KMS-11 (cell line): ENCODE measurements around the gene HMGCLL1.
A peak's percentile ranks its signal among the peaks of the same experiment; 100 is the strongest.

Experiments
- H2AFZ ChIP-seq: fragments of 200-600 bp; sonication (generic); 2 replicates; pipeline ENCODE4 v1.6.1; 2016; ENCODE audit warnings: antibody characterized with exemption, mixed run types, low read depth
- H3K27ac ChIP-seq: fragments of 200-600 bp; sonication (generic); 2 replicates; pipeline ENCODE4 v1.6.1; 2016; ENCODE audit warnings: mild to moderate bottlenecking, mixed run types
- H3K27me3 ChIP-seq: fragments of 200-600 bp; sonication (generic); 2 replicates; pipeline ENCODE4 v1.6.1; 2017; ENCODE audit warnings: mild to moderate bottlenecking, low read depth, mixed run types, moderate library complexity; ENCODE audit not compliant: insufficient read depth
- H3K36me3 ChIP-seq: fragments of 200-600 bp; sonication (generic); 2 replicates; pipeline ENCODE4 v1.6.1; 2017; ENCODE audit warnings: mild to moderate bottlenecking, mixed run types; ENCODE audit not compliant: insufficient read depth
- H3K4me1 ChIP-seq: fragments of 200-600 bp; sonication (generic); 2 replicates; pipeline ENCODE4 v1.6.1; 2016; ENCODE audit warnings: mild to moderate bottlenecking, low read depth, mixed run types; ENCODE audit not compliant: poor library complexity, severe bottlenecking
- H3K4me2 ChIP-seq: fragments of 200-600 bp; sonication (generic); 2 replicates; pipeline ENCODE4 v1.7.0; 2016; ENCODE audit warnings: mild to moderate bottlenecking, mixed run types
- H3K4me3 ChIP-seq: fragments of 200-600 bp; sonication (generic); IDR thresholded peaks from 2 replicates; pipeline ENCODE4 v1.6.1; 2017; ENCODE audit warnings: low read depth, low read length, mixed read lengths; ENCODE audit not compliant: insufficient read depth
- H3K79me2 ChIP-seq: fragments of 200-600 bp; sonication (generic); 2 replicates; pipeline ENCODE4 v1.6.1; 2016; ENCODE audit warnings: low read depth, mixed run types; ENCODE audit not compliant: insufficient read depth
- H3K9ac ChIP-seq: fragments of 200-600 bp; sonication (generic); 2 replicates; pipeline ENCODE4 v1.6.1; 2016; ENCODE audit warnings: mild to moderate bottlenecking, mixed run types
- H4K20me1 ChIP-seq: fragments of 200-600 bp; sonication (generic); 2 replicates; pipeline ENCODE4 v1.6.1; 2016; ENCODE audit warnings: mild to moderate bottlenecking, mixed run types; ENCODE audit not compliant: insufficient read depth
- TF ChIP-seq, protein P1 (sequence below): fragments of 200-600 bp; sonication (generic); conservative IDR thresholded peaks from 2 replicates; pipeline ENCODE4 v1.6.1; 2017; ENCODE audit warnings: low read depth, mild to moderate bottlenecking, antibody characterized with exemption, low read length, moderate library complexity, mixed read lengths

HMGCLL1 gene

DNA sequence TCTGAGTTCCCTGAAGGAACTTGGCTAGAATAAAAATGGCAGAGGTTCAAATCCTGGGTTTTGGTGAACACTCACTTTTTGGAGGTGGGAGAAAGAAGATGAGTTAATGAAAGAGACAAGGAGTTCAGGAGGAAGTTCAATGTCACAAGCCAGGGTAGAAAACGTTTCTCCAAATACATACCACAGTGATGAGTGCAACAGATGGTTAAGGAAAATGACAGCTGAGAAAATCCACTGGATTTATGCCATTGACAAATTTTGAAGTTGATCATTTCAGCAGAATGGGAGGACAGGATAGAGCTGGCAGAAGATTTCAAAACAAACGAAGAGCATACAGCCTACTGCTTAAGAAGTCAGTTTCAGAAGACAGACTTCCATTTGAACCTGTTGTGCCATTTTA lies 129.0 kb downstream of the HMGCLL1 start:
- H3K27me3 ChIP-seq: no peaks in the 10 kb centered on the region
- no peaks in the 10 kb centered on the region for H4K20me1 ChIP-seq
- no peaks in the 10 kb centered on the region for H3K36me3 ChIP-seq
- H3K27ac ChIP-seq: no peak overlapping the region
- H3K4me2 ChIP-seq: no peak overlapping the region
- no peak overlapping the region for H3K4me3 ChIP-seq
- no peaks in the 10 kb centered on the region for H3K4me1 ChIP-seq
- no peak overlapping the region for H3K9ac ChIP-seq
- TF ChIP-seq, protein P1, sequence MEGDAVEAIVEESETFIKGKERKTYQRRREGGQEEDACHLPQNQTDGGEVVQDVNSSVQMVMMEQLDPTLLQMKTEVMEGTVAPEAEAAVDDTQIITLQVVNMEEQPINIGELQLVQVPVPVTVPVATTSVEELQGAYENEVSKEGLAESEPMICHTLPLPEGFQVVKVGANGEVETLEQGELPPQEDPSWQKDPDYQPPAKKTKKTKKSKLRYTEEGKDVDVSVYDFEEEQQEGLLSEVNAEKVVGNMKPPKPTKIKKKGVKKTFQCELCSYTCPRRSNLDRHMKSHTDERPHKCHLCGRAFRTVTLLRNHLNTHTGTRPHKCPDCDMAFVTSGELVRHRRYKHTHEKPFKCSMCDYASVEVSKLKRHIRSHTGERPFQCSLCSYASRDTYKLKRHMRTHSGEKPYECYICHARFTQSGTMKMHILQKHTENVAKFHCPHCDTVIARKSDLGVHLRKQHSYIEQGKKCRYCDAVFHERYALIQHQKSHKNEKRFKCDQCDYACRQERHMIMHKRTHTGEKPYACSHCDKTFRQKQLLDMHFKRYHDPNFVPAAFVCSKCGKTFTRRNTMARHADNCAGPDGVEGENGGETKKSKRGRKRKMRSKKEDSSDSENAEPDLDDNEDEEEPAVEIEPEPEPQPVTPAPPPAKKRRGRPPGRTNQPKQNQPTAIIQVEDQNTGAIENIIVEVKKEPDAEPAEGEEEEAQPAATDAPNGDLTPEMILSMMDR: no peak
- no peaks in the 10 kb centered on the region for H3K79me2 ChIP-seq
- H2AFZ ChIP-seq: no peak overlapping the region

DNA sequence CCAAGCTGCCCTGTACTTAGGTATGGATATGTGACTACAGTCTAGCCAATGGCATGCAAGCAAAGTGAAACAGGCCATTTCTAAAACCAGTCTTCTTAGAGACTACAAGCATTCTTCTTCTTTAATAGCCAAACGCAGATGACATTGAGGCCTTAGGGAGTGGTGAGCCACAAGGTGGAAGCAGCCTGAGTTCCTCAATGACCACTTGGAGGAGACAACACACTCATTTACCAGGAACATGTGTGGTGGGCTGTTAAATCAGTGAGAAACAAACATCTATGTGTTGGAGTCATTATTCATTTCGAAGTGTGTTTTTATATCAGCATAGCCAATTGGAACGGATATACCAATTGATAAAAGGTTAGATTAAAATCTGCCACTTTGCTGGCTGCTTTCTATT lies 129.8 kb downstream of the HMGCLL1 start:
- H3K4me3 ChIP-seq: no peak overlapping the region
- no peak overlapping the region for H3K4me2 ChIP-seq
- no peak overlapping the region for H3K27ac ChIP-seq
- no peaks in the 10 kb centered on the region for H4K20me1 ChIP-seq
- no peak overlapping the region for H2AFZ ChIP-seq
- TF ChIP-seq, protein P1: no peak
- no peak overlapping the region for H3K9ac ChIP-seq
- no peaks in the 10 kb centered on the region for H3K36me3 ChIP-seq
- H3K79me2 ChIP-seq: no peaks in the 10 kb centered on the region
- no peaks in the 10 kb centered on the region for H3K4me1 ChIP-seq
- no peaks in the 10 kb centered on the region for H3K27me3 ChIP-seq

DNA sequence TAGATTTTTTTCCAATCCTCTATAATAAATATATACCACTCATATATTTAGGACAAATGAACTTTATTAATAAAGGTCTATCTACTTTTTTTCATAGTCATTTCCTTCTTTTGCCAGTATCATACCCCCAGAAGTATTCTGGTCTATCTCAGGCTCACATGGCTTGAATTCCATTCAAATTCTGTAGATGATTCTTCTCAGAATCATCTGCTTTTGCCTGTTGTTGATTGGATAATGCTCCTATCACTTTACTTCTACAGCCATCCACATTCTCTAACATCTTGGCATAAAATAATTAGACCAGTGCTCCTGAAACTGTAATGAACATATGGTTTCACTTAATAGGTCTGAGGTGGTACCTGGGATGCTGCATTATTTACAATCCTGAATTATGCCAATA lies 130.5 kb downstream of the HMGCLL1 start:
- Histone ChIP-seq H3K9ac (no peak overlapping the region), H4K20me1 (no peaks in the 10 kb centered on the region), H3K79me2 (no peaks in the 10 kb centered on the region), H3K4me3 (no peak overlapping the region), H3K27ac (no peak overlapping the region), H3K27me3 (no peaks in the 10 kb centered on the region), H3K4me2 (no peak overlapping the region), H2AFZ (no peak overlapping the region), H3K4me1 (no peaks in the 10 kb centered on the region), H3K36me3 (no peaks in the 10 kb centered on the region)
- TF ChIP-seq, protein P1: no peak

DNA sequence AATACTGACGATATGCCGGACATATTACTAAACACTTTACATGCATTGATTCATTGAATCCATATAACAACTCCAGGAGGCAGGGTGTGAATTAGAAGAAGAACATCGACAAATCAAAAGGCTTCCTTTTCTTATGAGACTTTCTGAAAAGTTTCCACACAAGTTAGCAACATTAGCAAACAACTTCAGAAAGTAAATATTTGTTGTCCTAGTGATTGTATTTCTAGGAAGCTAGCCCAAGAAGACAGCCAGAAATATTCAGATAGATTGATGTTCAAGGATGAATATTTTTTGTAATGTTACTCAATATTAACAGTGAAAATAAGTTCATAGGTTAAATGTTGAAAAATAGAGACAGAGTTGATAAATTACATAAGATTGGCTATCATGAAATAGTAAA lies 131.1 kb downstream of the HMGCLL1 start:
- H2AFZ ChIP-seq: no peak overlapping the region
- H3K27ac ChIP-seq: no peak overlapping the region
- no peaks in the 10 kb centered on the region for H3K27me3 ChIP-seq
- no peaks in the 10 kb centered on the region for H4K20me1 ChIP-seq
- no peak overlapping the region for H3K9ac ChIP-seq
- no peak overlapping the region for H3K4me3 ChIP-seq
- no peaks in the 10 kb centered on the region for H3K36me3 ChIP-seq
- H3K4me1 ChIP-seq: no peaks in the 10 kb centered on the region
- TF ChIP-seq, protein P1: no peak
- no peak overlapping the region for H3K4me2 ChIP-seq
- no peaks in the 10 kb centered on the region for H3K79me2 ChIP-seq

DNA sequence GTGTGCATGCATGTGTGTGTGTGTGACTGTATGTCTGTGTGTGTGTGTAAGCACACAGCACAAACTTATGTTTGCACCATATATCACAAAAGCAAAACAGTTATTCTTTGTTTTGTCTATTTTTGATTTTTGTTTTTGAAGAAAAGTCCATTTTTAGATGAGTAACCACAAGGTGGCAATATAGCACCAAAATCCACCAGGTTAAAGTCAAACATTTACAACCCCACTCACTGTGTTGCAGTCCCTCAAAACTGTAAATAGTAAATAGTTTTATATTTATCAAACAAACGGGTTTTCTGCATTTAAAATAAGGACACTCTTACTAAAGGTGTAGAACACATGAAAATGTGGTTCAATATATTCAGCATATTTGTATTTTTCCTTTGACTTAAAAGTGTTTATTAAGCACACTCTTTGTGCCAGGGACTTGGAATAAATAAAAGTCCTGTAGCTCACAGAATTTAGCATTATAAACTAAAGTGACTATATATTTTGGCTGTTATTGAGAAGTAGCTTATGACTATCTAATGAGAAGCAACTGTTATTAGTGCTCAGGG lies 133.3 kb downstream of the HMGCLL1 start:
- Histone ChIP-seq H2AFZ (no peak overlapping the region), H3K4me2 (no peak overlapping the region)
- TF ChIP-seq, protein P1: peak; percentile 69

More for the DNA sequence above, 133.3 kb downstream of the HMGCLL1 start:
- no peaks in the 10 kb centered on the region for H4K20me1 ChIP-seq
- no peaks in the 10 kb centered on the region for H3K79me2 ChIP-seq
- H3K4me3 ChIP-seq: no peak overlapping the region
- H3K36me3 ChIP-seq: no peaks in the 10 kb centered on the region
- H3K4me1 ChIP-seq: no peaks in the 10 kb centered on the region
- no peaks in the 10 kb centered on the region for H3K27me3 ChIP-seq
- no peak overlapping the region for H3K27ac ChIP-seq
- no peak overlapping the region for H3K9ac ChIP-seq
